GM21360 (cell line): ENCODE data around the gene PLEKHG5.
"Not testable (repeated sequence)": the region's sequence is repeated elsewhere in the genome, so short reads cannot be mapped to it uniquely, and the experiment has no call there.

Experiments used
- ATAC-seq: cut with Tn5 transposase; IDR thresholded peaks from one replicate; pipeline ENCODE4 v1.9.1; 2021; ENCODE audit warnings: mild to moderate bottlenecking, moderate library complexity; ENCODE audit not compliant: unreplicated experiment

PLEKHG5 gene

DNA sequence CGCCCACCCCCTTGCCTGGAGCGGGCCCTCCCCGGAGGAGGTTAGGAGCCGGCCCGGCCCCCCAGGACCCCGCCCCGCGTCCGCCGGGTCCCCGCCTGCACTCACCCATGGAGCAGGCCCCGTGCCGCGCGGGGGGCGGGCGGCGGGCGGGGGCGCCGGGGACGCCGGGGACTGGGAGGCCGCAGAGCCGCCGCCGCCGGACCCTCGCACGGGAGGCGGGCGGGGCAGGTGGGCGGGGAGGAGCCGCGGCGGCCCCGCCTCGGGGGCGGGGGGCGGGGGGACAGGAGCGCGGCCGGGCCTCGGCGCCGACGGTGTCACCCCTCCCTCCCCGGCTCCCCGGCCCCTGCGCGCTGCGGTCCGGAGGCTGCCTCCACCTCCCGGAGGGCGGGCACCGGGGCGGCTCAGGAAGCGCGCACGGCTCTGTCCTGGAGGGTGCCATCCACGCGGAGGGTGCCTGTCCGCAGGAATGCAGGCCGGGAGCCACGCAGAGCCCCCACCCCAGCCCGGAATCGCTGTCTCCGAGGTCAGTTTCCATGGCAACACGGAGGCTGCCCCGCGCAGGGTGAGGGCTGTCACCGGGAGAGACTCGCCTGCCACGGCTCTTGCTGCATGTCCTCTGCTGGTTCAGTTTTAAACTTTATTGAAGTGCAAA, 5.9 kb upstream of the PLEKHG5 start:
- ATAC-seq, result no peak

- no peak for ATAC-seq
Measured at GRCh38 chr1:6496890-6497214, 5.4 kb upstream of the PLEKHG5 start.

- no peak for ATAC-seq
Measured at GRCh38 chr1:6496365-6496721, 4.9 kb upstream of the PLEKHG5 start.

GRCh38 chr1:6495540-6496364, 4.3 kb upstream of the PLEKHG5 start:
- ATAC-seq, result no peak

DNA sequence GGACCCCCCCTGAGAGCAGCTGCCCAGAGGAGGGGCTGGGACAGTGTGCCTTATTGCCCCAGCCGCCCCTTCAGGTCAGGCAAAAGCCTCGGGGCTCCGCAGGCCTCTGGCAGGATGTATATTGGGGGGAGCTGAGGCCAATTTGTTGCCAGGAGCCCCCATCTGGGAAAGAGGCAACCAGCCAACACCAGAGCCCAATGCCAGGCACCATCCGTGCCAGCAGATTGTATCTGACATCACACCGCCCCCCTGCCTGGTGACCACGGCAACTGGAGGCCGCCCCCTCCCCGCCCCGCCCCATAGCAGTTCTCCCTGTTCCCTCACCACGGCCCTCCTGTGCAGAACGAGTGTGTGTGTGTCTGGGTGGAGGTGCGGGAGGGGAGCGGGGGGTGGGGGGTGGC, 3.6 kb upstream of the PLEKHG5 start:
- ATAC-seq, result no peak

DNA sequence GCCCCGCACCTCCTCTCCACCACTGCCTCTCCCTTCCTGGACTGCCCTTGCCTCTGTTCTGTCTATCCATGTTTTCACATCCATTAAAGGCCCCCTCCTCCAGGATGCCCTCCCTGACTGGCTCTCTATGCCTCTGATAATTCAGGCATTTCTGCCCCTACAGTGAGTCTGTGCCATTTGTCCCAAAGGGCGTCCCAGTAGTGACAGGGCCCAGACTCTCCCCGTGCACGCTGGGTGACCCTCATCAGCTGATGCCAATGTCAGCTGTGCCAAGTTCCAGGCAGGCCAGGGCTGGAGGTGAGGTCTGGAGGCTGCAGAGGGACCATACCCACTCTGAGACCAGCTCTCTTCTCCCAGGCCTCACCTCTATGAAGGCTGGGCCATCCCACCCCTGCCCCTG, 3.2 kb upstream of the PLEKHG5 start:
- ATAC-seq, result no peak

- ATAC-seq, result not testable (repeated sequence)
Measured at GRCh38 chr1:6493834-6494223, 2.4 kb upstream of the PLEKHG5 start.

DNA sequence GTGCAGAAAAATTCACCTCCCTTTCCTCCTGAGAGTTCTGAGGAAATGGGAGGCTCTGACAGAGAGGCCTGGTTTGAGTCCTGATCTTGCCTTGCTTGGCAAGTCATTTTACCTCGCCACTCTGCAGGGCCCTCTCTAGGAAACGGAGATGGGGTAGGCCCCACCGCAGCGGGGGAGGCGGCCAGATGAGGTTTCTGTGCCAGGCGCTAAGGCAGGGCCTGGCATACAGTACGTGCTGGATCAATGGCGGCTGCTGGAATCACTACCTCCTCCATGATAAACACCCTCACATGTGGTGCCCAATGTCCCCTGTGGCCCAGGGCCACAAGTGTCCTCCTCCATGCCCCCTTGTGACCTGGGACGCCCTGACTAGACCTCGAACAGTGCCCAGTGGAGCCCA, 499 bp upstream of the PLEKHG5 start:
- ATAC-seq, result no peak

DNA sequence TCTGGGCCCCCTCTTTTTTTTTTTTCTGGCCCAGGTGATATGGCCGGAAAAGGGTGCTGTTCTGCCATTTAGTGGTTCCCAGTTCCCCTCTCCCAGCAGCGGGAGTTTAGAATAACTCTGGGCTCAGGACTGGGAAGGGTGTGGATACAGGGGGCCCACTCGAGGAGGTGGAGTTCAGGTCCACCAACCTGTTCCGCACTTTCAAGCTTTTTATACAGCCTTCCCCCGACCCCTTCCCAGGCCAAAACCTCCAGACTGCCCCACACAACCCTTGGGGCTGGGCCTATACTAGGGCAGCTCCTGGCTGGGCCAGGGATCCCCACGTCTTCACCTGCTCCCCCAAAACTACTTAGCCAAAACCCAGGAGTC, 402 bp downstream of the PLEKHG5 start:
- no peak for ATAC-seq

GRCh38 chr1:6490181-6491080, 1.0 kb downstream of the PLEKHG5 start:
- ATAC-seq, result no peak

DNA sequence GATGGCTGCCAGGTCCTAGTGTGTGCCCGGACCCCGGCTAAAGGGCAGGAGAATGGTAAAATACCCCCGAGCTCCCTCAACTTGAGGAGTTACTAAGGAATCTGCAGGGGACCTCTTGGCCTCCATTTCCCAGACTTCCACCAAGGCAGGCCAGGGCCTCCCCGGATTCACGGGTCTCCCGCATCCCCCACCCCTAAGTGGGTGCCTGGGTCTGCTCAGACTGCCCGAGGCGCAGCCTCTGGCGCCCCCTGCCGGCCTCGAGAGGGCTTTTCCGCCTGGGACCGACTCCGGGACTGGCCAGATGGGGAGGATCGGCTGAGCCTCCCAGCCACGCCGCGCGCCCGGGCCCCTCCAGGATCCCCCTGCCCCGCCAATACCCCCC, 1.7 kb downstream of the PLEKHG5 start:
- peak; percentile 51 for ATAC-seq

GRCh38 chr1:6489383-6489765, 2.1 kb downstream of the PLEKHG5 start:
- ATAC-seq, result no peak

DNA sequence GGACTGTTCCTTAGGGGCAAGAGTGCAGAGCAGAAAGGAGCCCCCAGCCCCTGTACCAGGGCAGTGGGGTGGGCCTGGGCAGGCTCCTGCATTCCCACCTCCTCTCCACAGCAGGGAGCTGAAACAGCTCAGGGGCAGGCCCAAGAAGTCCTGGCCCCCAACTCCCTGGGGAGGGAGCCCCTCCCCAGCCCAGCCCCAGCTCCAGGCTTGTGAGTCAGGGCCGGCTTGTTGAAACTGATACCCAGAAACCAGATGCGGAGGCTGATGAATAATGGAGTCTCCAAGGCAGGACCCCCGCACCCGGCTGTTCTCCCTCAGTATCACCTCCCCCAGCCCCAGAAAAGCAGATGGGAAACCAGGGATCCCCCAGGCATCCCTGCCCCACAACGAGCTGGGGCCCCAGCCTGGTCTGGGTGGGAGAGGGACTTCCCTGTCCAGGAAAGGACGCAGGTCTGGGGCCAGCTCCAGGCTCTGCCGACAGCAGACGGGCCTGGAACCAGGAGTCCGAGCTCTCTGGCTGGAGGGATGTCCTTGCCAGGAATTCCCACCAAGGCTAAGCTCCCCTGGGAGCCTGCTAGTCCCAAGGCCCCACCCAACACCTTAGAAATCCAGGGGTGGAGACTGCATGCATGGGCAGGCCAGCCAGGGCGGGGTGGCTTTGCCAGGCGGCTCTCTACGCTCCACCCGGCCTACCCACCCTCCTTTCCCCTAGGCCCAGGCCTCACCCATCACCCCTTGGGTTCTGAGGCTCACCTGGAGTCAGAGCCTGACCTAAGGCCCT, 2.7 kb downstream of the PLEKHG5 start:
- ATAC-seq, result no peak

- ATAC-seq, result no peak
Measured at GRCh38 chr1:6487804-6488484, 3.5 kb downstream of the PLEKHG5 start.

DNA sequence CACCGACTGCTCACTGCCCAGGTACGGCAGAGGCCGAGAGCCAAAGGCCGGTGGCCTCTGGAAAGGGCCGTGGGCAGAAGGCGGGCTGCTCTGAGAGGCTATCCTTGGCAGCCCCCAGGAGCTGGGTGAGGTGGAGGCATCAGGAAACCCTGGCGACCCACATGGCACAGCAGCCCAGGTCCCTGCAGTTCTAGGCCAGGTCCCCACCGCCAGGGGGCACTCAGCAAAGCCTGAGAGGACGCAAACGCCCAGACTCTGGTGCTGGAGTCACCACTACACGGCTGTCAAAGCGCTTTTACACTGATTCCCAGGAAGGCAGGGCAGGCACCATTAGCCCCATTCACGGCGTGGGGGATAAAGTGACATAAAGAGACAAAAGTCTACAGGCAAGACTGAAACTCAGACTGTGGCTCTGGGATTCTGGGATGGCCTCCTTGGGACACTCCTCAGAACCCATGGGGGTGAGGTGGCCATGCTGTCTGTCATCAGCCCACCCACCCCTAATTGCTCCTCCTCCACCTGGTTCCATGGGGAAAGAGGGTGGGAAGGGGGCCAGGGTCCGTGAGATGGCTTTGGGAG, 4.9 kb downstream of the PLEKHG5 start:
- peak; percentile 49 for ATAC-seq

DNA sequence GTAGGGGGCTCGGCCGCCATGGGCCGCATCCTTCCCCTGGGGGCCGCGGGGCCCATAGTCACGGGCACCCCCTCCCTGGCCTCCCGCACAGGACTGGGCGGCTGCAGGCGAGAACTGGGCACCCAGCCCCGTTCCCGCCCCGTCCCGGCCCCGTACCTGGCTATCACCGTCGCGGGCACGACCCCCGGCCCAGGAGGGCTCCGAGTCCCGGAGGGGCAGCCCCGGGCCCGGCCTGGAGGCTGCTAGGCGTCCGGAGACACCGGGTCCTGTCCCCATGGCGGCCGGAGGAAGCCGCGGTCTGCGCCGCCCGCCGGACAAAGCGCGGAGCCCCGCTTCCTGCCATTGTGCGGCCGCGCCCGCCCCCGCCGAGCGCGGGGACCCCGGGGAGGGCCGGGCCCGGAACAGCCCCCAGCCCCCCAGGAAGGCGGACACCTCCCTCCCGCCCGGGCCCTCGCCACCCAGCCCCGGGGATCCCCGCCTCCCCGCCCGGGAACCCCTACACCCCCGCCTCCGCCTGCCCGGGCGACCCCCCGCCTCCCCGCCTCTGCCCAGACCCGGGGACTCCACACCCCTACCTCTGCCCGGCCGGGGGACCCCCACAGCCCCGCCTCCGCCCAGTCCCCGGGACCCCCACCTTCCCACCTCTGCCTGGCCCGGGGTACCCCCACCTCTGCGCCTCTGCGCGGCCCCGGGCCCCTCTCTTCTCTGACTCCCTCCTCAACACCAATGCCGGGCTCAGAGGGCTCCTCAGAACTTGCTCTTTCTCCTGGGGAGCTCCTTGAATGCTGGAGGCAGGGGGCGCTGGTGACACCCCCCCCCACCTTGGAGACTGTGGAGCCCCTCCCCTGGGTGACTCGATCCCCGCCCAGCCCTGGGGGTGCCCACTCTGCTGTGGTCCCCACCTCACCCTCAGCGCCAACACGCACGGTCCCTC, 6.0 kb downstream of the PLEKHG5 start:
- no peak for ATAC-seq

DNA sequence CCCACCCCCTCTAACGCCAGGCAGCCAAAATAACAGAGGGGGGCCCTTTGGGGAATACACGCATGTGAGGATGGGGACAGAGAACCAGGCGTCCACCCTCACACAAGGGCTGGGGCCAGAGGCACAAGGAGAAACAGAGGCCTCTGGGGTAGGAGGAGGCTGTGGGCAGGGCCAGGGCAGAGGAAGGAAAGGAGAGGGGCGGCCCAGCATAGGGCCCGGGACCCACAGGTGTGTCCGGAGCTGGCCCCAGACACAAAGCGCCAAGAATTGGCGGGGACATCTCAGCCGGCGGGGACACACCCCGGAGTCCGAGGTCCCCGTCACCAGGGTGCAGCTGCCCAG, 6.7 kb downstream of the PLEKHG5 start:
- no peak for ATAC-seq

- no peak for ATAC-seq
Measured at GRCh38 chr1:6483761-6484117, 7.7 kb downstream of the PLEKHG5 start.

- no peak for ATAC-seq
Measured at GRCh38 chr1:6483017-6483760, 8.3 kb downstream of the PLEKHG5 start.
